ENCODE results near the gene CD84.
A peak's percentile ranks its signal among the peaks of the same experiment; 100 is the strongest.

CD84 gene

DNA sequence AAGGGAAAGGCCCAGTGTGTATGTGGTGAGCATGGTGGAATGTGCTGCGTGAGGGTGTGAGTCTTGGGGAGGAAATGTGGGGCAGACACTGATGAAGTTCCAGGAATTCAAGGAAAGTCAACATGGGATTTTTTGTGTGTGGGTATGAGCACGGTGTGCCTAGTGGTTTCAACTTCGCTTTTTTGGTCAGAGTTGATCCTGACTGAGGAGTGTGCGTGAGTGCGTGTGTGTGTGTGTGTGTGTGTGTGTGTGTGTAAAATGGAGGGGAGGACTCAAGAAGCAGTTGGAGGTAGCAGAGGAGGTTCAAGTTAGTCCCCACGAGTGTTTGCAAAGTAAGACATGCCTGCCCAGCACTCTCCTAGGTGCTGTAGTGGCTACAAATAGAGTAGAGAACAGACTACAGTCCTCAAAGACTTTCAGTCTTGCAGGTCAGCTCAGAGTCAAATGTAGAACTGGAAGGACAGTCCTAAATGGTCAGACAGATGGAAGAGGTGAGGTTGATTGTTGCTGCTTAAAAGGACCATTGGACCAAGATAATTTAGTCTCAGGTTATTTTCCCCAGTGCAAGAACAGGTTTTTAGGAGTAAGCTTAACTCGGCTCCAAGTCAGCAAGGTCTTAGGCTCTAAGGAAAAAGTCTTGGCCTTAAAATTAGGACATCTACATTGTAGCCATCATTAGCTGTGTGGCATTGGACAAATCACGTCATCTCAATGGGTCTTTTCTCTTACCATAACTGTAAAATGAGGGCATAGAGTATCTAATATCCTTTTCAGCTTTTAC lies 42.5 kb upstream of the CD84 start:
- TF ChIP-seq, protein P1, sequence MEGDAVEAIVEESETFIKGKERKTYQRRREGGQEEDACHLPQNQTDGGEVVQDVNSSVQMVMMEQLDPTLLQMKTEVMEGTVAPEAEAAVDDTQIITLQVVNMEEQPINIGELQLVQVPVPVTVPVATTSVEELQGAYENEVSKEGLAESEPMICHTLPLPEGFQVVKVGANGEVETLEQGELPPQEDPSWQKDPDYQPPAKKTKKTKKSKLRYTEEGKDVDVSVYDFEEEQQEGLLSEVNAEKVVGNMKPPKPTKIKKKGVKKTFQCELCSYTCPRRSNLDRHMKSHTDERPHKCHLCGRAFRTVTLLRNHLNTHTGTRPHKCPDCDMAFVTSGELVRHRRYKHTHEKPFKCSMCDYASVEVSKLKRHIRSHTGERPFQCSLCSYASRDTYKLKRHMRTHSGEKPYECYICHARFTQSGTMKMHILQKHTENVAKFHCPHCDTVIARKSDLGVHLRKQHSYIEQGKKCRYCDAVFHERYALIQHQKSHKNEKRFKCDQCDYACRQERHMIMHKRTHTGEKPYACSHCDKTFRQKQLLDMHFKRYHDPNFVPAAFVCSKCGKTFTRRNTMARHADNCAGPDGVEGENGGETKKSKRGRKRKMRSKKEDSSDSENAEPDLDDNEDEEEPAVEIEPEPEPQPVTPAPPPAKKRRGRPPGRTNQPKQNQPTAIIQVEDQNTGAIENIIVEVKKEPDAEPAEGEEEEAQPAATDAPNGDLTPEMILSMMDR (IDR thresholded peaks at IDR 0.05; ENCODE audit: low read depth, low read length): no peak
- no peak for DNase-seq

DNA sequence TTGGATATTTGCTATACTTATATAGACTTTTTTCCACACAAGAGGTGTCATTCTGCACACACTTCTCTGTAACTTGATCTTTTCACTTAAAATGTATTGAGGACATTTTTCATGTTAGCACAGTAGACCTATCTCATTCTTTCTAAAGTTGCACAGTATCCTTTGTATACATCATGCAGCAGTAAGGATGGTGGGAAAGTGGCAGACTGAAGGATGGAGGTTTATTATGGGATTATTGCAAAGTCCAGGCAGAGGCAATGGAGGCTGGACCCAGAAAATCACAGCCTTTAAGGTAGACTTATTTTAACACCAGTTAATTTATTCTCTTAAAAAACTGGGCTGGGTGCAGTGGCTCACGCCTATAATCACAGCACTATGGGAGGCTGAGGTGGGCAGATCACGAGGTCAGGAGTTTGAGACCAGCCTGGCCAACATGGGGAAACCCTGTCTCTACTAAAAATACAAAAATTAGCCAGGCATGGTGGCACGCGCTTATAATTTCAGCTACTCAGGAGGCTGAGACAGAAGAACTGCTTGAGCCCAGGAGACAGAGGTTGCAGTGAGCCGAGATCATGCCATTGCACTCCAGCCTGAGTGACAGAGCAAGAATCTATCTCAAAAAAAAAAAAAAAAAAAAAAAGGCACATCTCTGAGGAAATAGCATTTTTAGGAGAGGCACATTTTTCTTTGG lies 41.8 kb upstream of the CD84 start:
- peaks cover 89% of the 10 kb centered on the region for H3K27me3 ChIP-seq (ENCODE audit: insufficient read depth, low read depth, severe bottlenecking)
- peaks cover 6% of the 10 kb centered on the region for H3K9me3 ChIP-seq (ENCODE audit: severe bottlenecking)
- DNase-seq: no peak
- no peak overlapping the region for H3K27ac ChIP-seq
- H3K4me3 ChIP-seq (ENCODE audit: low read depth, low read length): no peak overlapping the region
- TF ChIP-seq, protein P1 (IDR thresholded peaks at IDR 0.05; ENCODE audit: low read depth, low read length): no peak
- no peaks in the 10 kb centered on the region for H3K36me3 ChIP-seq

More for the DNA sequence above, 42.5 kb upstream of the CD84 start:
- Histone ChIP-seq H3K36me3 (no peaks in the 10 kb centered on the region), H3K27ac (no peak overlapping the region), H3K4me3 (ENCODE audit: low read depth, low read length) (no peak overlapping the region), H3K27me3 (ENCODE audit: insufficient read depth, low read depth, severe bottlenecking) (peaks cover 89% of the 10 kb centered on the region), H3K9me3 (ENCODE audit: severe bottlenecking) (peaks cover 6% of the 10 kb centered on the region)

DNA sequence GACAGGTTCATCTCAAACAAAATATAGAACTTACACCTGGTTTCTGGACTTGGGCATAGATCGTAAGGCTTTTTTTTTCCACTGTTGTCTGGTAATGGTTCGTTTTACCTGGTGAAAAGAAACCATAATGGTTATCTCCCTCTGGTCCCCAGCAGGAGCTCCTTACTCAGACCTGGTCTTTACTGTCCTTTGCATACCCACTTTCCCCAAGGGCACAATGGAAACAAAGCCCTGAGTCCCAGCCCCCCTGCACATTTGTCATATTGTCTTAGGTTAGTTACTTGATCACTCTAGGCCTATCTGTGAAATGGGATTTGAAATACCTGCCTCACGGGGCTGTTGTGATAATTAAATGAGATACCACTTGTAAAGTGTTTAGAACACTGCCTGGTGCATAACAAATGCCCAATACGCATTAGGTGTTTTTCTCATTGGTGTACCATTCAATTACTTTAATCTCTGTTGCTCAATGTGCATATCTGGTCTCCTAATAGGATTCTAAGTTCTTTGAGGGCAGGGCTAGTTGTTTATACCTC lies 40.5 kb upstream of the CD84 start:
- TF ChIP-seq, protein P1 (IDR thresholded peaks at IDR 0.05; ENCODE audit: low read depth, low read length): no peak
- H3K9me3 ChIP-seq (ENCODE audit: severe bottlenecking): peaks cover 6% of the 10 kb centered on the region
- H3K27me3 ChIP-seq (ENCODE audit: insufficient read depth, low read depth, severe bottlenecking): peaks cover 87% of the 10 kb centered on the region
- no peaks in the 10 kb centered on the region for H3K36me3 ChIP-seq
- DNase-seq: no peak
- no peak overlapping the region for H3K27ac ChIP-seq
- no peak overlapping the region for H3K4me3 ChIP-seq (ENCODE audit: low read depth, low read length)

DNA sequence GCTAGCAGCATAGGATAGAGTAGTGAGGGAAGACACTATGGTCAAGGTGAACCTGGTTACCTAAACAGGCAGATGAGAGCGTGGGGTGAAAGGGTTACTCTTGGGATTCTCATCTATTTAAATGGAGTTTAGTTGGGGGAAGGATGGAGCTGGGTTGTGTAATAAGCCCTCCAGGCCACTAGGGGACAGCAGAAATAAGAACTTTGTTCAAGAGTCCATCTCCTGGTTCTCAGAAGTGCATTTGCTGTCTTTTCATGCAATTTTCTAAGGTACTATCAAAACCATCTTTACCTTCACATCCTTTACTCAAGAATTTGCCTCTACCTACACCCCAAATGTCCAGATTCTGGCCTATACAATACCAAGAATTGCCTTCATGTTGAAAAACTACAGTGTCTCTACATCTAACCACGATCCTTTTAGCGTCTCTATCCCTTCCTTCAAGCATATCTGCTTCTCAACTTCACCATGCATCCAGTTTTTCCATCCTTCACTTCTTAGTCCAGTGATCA lies 39.5 kb upstream of the CD84 start:
- no peak overlapping the region for H3K27ac ChIP-seq
- TF ChIP-seq, protein P1 (IDR thresholded peaks at IDR 0.05; ENCODE audit: low read depth, low read length): peak; percentile 76
- peaks cover 87% of the 10 kb centered on the region for H3K27me3 ChIP-seq (ENCODE audit: insufficient read depth, low read depth, severe bottlenecking)
- DNase-seq: peak; percentile 16
- no peak overlapping the region for H3K4me3 ChIP-seq (ENCODE audit: low read depth, low read length)
- peaks cover 6% of the 10 kb centered on the region for H3K9me3 ChIP-seq (ENCODE audit: severe bottlenecking)
- no peaks in the 10 kb centered on the region for H3K36me3 ChIP-seq

DNA sequence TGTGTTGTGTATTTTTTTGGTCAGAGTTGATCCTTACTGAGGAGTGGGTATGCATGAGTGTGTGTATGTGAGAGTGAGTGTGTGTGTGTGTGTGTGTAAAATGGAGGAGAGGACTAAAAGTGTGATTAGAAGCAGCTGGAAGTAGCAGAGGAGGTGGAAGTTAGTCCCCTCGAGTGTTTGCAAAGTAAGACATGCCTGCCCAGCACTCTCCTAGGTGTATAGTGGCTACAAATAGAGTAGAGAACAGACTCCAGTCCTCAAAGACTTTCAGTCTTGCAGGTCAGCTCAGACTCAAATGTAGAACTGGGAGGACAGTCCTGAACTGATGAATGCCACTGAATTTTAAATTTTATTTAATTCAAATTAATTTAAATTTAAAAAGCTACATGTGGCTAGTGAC lies 39.0 kb upstream of the CD84 start:
- TF ChIP-seq, protein P1 (IDR thresholded peaks at IDR 0.05; ENCODE audit: low read depth, low read length): no peak
- no peaks in the 10 kb centered on the region for H3K36me3 ChIP-seq
- H3K4me3 ChIP-seq (ENCODE audit: low read depth, low read length): no peak overlapping the region
- no peak for DNase-seq
- H3K27me3 ChIP-seq (ENCODE audit: insufficient read depth, low read depth, severe bottlenecking): peaks cover 87% of the 10 kb centered on the region
- peaks cover 6% of the 10 kb centered on the region for H3K9me3 ChIP-seq (ENCODE audit: severe bottlenecking)
- no peak overlapping the region for H3K27ac ChIP-seq

Measured in WERI-Rb-1 (cell line).